ENCODE measurements around the gene FN3K.

The FN3K gene

GRCh38 chr17:82698974-82699442, 36.4 kb upstream of the FN3K start:
- H3K4ac ChIP-seq (ENCODE audit: low read depth in 1 of 2, low read length in 2 of 2), result no peak overlapping the region
- H2AFZ ChIP-seq (ENCODE audit: low read depth, low read length), result peak overlapping the region; percentile 92
- DNase-seq, result no peak
- H3K27ac ChIP-seq (ENCODE audit: low read length, poor library complexity, severe bottlenecking), result no peak overlapping the region
- no peak overlapping the region for H2BK120ac ChIP-seq (ENCODE audit: low read depth, low read length)
- peak overlapping the region; percentile 8 to 44 for H3K18ac ChIP-seq (ENCODE audit: low read depth in 1 of 2, low read length in 2 of 2)
- no peak overlapping the region for H4K8ac ChIP-seq (ENCODE audit: low read length)
- H3K36me3 ChIP-seq (ENCODE audit: control insufficient read depth in 1 of 2, insufficient read depth in 2 of 2, low read depth in 1 of 2, low read length in 2 of 2), result peaks cover 0 to 10% of the 10 kb centered on the region in 2 experiments
- peak overlapping the region; percentile 64 for H3K9ac ChIP-seq (ENCODE audit: low read length)
- peak overlapping the region; percentile 71 to 85 for H3K4me3 ChIP-seq (ENCODE audit: insufficient read depth in 1 of 2, low read depth in 1 of 2, low read length in 2 of 2)
- peak overlapping the region; percentile 68 for H3K4me2 ChIP-seq (ENCODE audit: low read length, poor library complexity, severe bottlenecking)
- peaks cover 6 to 7% of the 10 kb centered on the region in 2 experiments for H3K27me3 ChIP-seq (ENCODE audit: control insufficient read depth in 1 of 2, insufficient read depth in 1 of 2, low read length in 2 of 2)
- peaks cover 24% of the 10 kb centered on the region for H3K4me1 ChIP-seq (ENCODE audit: control insufficient read depth, insufficient read depth, low read depth, low read length)
- no peak overlapping the region for H2AK5ac ChIP-seq (ENCODE audit: low read length, severe bottlenecking)
- H3K23ac ChIP-seq (ENCODE audit: low read length in 2 of 2), result peak overlapping the region in 1 of 2 experiments; percentile 5
- H4K91ac ChIP-seq (ENCODE audit: low read length), result peak overlapping the region; percentile 1
- H2BK12ac ChIP-seq (ENCODE audit: low read length in 2 of 2), result no peak overlapping the region
- no peak overlapping the region for H2BK5ac ChIP-seq (ENCODE audit: low read depth, low read length, poor library complexity, severe bottlenecking)
- H3K79me1 ChIP-seq (replicated peaks; ENCODE audit: low read length, poor library complexity, severe bottlenecking), result peaks cover 15% of the 10 kb centered on the region
- 15% methylated on average over 44 of the region's 45 CpGs for WGBS
- H2BK15ac ChIP-seq (ENCODE audit: low read depth, poor library complexity, severe bottlenecking), result no peak overlapping the region
- H3K9me3 ChIP-seq (ENCODE audit: control insufficient read depth, low read length), result peaks cover 10% of the 10 kb centered on the region
- peak overlapping the region in 1 of 2 experiments; percentile 45 for H3K14ac ChIP-seq (ENCODE audit: low read length in 2 of 2)

DNA sequence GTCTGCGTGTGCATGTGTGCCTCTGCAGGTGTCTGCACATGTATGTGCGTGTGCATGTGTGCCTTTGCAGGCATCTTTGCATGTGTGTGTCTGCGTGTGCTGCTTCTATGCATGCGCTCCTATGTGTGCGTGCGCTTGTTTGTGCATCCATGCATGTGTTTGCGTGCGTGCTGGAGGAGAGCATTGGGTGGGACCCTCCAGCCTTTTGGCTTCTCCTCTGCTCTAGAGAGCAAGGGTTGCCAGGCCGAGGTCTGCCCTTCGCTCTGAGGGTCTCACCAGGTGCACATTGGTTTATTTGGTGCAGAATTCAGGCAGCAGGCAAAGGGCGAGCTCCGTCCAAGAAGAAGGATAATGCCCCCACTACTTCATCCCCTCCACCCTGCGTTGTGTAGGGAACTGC, 35.9 kb upstream of the FN3K start:
- Histone ChIP-seq H3K4me3 (ENCODE audit: insufficient read depth in 1 of 2, low read depth in 1 of 2, low read length in 2 of 2) (peak overlapping the region in 1 of 2 experiments; percentile 85), H3K36me3 (ENCODE audit: control insufficient read depth in 1 of 2, insufficient read depth in 2 of 2, low read depth in 1 of 2, low read length in 2 of 2) (peaks cover 0 to 10% of the 10 kb centered on the region in 2 experiments)
- WGBS, result 77% methylated on average over 10 of the region's 13 CpGs

DNA sequence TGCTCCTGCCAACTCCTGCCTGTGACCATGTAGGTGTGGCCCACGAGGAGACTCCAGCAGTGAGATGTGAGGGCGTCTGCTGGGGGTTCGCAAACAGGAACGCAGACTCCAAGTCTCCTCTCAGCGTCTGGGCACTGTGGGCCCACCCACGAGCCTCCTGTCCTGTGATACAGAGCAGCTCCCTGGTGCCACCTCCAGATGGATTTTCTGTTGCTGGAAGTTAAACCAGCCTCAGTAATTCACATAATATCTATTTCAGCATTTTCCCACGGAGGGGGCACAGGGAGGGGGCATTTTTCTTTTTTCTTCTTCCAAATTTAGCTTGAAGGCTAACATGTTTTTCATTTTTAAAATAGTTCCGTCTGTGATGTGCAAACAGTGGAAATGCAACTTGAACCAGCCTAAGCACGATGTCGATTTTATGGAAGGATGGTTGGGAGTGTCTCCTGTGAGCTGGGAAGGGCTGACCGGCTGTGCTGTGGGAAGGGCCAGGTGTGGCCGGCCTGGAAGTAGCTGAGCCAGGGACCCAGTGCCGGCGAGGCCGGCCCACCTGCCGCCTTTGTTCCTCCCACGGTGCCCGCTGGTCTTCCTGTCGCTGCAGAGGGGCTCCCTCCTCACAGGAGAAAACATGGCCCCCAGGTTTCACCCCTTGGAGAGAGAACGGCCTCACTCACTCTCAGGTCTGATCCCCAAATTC, 33.0 kb upstream of the FN3K start:
- no peak overlapping the region for H2BK5ac ChIP-seq (ENCODE audit: low read depth, low read length, poor library complexity, severe bottlenecking)
- WGBS, result 84% methylated on average over 19 of the region's 20 CpGs

More for the DNA sequence above, 35.9 kb upstream of the FN3K start:
- Histone ChIP-seq H3K23ac (ENCODE audit: low read length in 2 of 2) (no peak overlapping the region), H3K4me1 (ENCODE audit: control insufficient read depth, insufficient read depth, low read depth, low read length) (peaks cover 24% of the 10 kb centered on the region), H2AK5ac (ENCODE audit: low read length, severe bottlenecking) (no peak overlapping the region), H2BK5ac (ENCODE audit: low read depth, low read length, poor library complexity, severe bottlenecking) (no peak overlapping the region), H3K79me1 (replicated peaks; ENCODE audit: low read length, poor library complexity, severe bottlenecking) (peaks cover 15% of the 10 kb centered on the region), H3K9me3 (ENCODE audit: control insufficient read depth, low read length) (peaks cover 5% of the 10 kb centered on the region), H3K14ac (ENCODE audit: low read length in 2 of 2) (no peak overlapping the region), H2BK120ac (ENCODE audit: low read depth, low read length) (no peak overlapping the region), H2BK15ac (ENCODE audit: low read depth, poor library complexity, severe bottlenecking) (no peak overlapping the region), H3K9ac (ENCODE audit: low read length) (no peak overlapping the region), H4K91ac (ENCODE audit: low read length) (peak overlapping the region; percentile 1), H2BK12ac (ENCODE audit: low read length in 2 of 2) (no peak overlapping the region), H3K4ac (ENCODE audit: low read depth in 1 of 2, low read length in 2 of 2) (no peak overlapping the region), H3K27me3 (ENCODE audit: control insufficient read depth in 1 of 2, insufficient read depth in 1 of 2, low read length in 2 of 2) (peaks cover 6 to 11% of the 10 kb centered on the region in 2 experiments), H3K27ac (ENCODE audit: low read length, poor library complexity, severe bottlenecking) (no peak overlapping the region), H3K4me2 (ENCODE audit: low read length, poor library complexity, severe bottlenecking) (no peak overlapping the region), H3K18ac (ENCODE audit: low read depth in 1 of 2, low read length in 2 of 2) (no peak overlapping the region), H4K8ac (ENCODE audit: low read length) (no peak overlapping the region), H2AFZ (ENCODE audit: low read depth, low read length) (no peak overlapping the region)
- DNase-seq, result no peak

GRCh38 chr17:82703036-82703745, 32.2 kb upstream of the FN3K start:
- Histone ChIP-seq H3K4me2 (ENCODE audit: low read length, poor library complexity, severe bottlenecking) (no peak overlapping the region), H2AK5ac (ENCODE audit: low read length, severe bottlenecking) (no peak overlapping the region), H3K27me3 (ENCODE audit: control insufficient read depth in 1 of 2, insufficient read depth in 1 of 2, low read length in 2 of 2) (peaks cover 0 to 22% of the 10 kb centered on the region in 2 experiments), H3K36me3 (ENCODE audit: control insufficient read depth in 1 of 2, insufficient read depth in 2 of 2, low read depth in 1 of 2, low read length in 2 of 2) (no peaks in the 10 kb centered on the region), H3K4me1 (ENCODE audit: control insufficient read depth, insufficient read depth, low read depth, low read length) (peaks cover 14% of the 10 kb centered on the region), H2BK12ac (ENCODE audit: low read length in 2 of 2) (no peak overlapping the region), H3K23ac (ENCODE audit: low read length in 2 of 2) (no peak overlapping the region), H3K79me1 (replicated peaks; ENCODE audit: low read length, poor library complexity, severe bottlenecking) (no peaks in the 10 kb centered on the region), H2AFZ (ENCODE audit: low read depth, low read length) (no peak overlapping the region), H3K4me3 (ENCODE audit: insufficient read depth in 1 of 2, low read depth in 1 of 2, low read length in 2 of 2) (no peak overlapping the region), H2BK120ac (ENCODE audit: low read depth, low read length) (no peak overlapping the region), H3K27ac (ENCODE audit: low read length, poor library complexity, severe bottlenecking) (no peak overlapping the region), H3K18ac (ENCODE audit: low read depth in 1 of 2, low read length in 2 of 2) (no peak overlapping the region), H4K8ac (ENCODE audit: low read length) (no peak overlapping the region), H3K14ac (ENCODE audit: low read length in 2 of 2) (no peak overlapping the region), H4K91ac (ENCODE audit: low read length) (no peak overlapping the region), H3K4ac (ENCODE audit: low read depth in 1 of 2, low read length in 2 of 2) (no peak overlapping the region), H3K9ac (ENCODE audit: low read length) (no peak overlapping the region), H2BK5ac (ENCODE audit: low read depth, low read length, poor library complexity, severe bottlenecking) (no peak overlapping the region), H2BK15ac (ENCODE audit: low read depth, poor library complexity, severe bottlenecking) (no peak overlapping the region), H3K9me3 (ENCODE audit: control insufficient read depth, low read length) (no peaks in the 10 kb centered on the region)
- DNase-seq, result no peak
- WGBS, result 86% methylated on average over 25 of the region's 26 CpGs

More for the DNA sequence above, 33.0 kb upstream of the FN3K start:
- H3K79me1 ChIP-seq (replicated peaks; ENCODE audit: low read length, poor library complexity, severe bottlenecking), result peaks cover 6% of the 10 kb centered on the region
- no peak overlapping the region for H3K4me3 ChIP-seq (ENCODE audit: insufficient read depth in 1 of 2, low read depth in 1 of 2, low read length in 2 of 2)
- H3K18ac ChIP-seq (ENCODE audit: low read depth in 1 of 2, low read length in 2 of 2), result no peak overlapping the region
- peaks cover 16% of the 10 kb centered on the region for H3K4me1 ChIP-seq (ENCODE audit: control insufficient read depth, insufficient read depth, low read depth, low read length)
- H3K4ac ChIP-seq (ENCODE audit: low read depth in 1 of 2, low read length in 2 of 2), result no peak overlapping the region
- no peak overlapping the region for H3K14ac ChIP-seq (ENCODE audit: low read length in 2 of 2)
- H3K27me3 ChIP-seq (ENCODE audit: control insufficient read depth in 1 of 2, insufficient read depth in 1 of 2, low read length in 2 of 2), result peaks cover 2 to 22% of the 10 kb centered on the region in 2 experiments
- H2AK5ac ChIP-seq (ENCODE audit: low read length, severe bottlenecking), result no peak overlapping the region
- H2BK120ac ChIP-seq (ENCODE audit: low read depth, low read length), result no peak overlapping the region
- H2BK15ac ChIP-seq (ENCODE audit: low read depth, poor library complexity, severe bottlenecking), result no peak overlapping the region
- H3K9me3 ChIP-seq (ENCODE audit: control insufficient read depth, low read length), result no peaks in the 10 kb centered on the region
- H2AFZ ChIP-seq (ENCODE audit: low read depth, low read length), result no peak overlapping the region
- H3K4me2 ChIP-seq (ENCODE audit: low read length, poor library complexity, severe bottlenecking), result no peak overlapping the region
- no peak overlapping the region for H3K27ac ChIP-seq (ENCODE audit: low read length, poor library complexity, severe bottlenecking)
- no peaks in the 10 kb centered on the region for H3K36me3 ChIP-seq (ENCODE audit: control insufficient read depth in 1 of 2, insufficient read depth in 2 of 2, low read depth in 1 of 2, low read length in 2 of 2)
- H4K91ac ChIP-seq (ENCODE audit: low read length), result no peak overlapping the region
- H3K23ac ChIP-seq (ENCODE audit: low read length in 2 of 2), result no peak overlapping the region
- DNase-seq, result no peak
- no peak overlapping the region for H3K9ac ChIP-seq (ENCODE audit: low read length)
- H2BK12ac ChIP-seq (ENCODE audit: low read length in 2 of 2), result no peak overlapping the region
- H4K8ac ChIP-seq (ENCODE audit: low read length), result no peak overlapping the region

Data from mesenchymal stem cell (in vitro differentiated cells and primary cell).